Chondrocyte (in vitro differentiated cells): Measurements from ENCODE around the gene CABP2. TPM values are rescaled to one million over a fixed set of nuclear protein-coding genes. Genes with fewer than 3 reads are reported as not detected.
"Not testable (repeated sequence)": the region's sequence is repeated elsewhere in the genome, so short reads cannot be mapped to it uniquely, and the experiment has no call there.

Source experiments
- DNase-seq: peaks from one replicate; pipeline ENCODE4 v3.0.0; 2021; ENCODE audit warnings: mixed read lengths, low spot score
- H3K27ac Mint-ChIP-seq: one replicate; pipeline ENCODE4 v1.8.0; 2021; ENCODE audit warnings: mild to moderate bottlenecking, moderate library complexity, mixed read lengths; ENCODE audit not compliant: unreplicated experiment
- H3K27me3 Mint-ChIP-seq: 2 replicates; pipeline ENCODE4 v1.8.0; 2021; ENCODE audit warnings: low read depth, mixed read lengths
- H3K36me3 Mint-ChIP-seq: 2 replicates; pipeline ENCODE4 v1.8.0; 2021; ENCODE audit warnings: low read depth, mixed read lengths
- H3K4me1 Mint-ChIP-seq: 2 replicates; pipeline ENCODE4 v1.8.0; 2021; ENCODE audit warnings: low read depth, mild to moderate bottlenecking, mixed read lengths
- H3K4me3 Mint-ChIP-seq: one replicate; pipeline ENCODE4 v1.8.0; 2021; ENCODE audit warnings: mild to moderate bottlenecking, moderate library complexity, mixed read lengths; ENCODE audit not compliant: unreplicated experiment
- H3K9me3 Mint-ChIP-seq: 2 replicates; pipeline ENCODE4 v1.8.0; 2021; ENCODE audit warnings: low read depth, mixed read lengths
- CTCF ChIP-seq: fragments of 200-600 bp; sonication (generic); IDR thresholded peaks from 2 replicates; pipeline ENCODE4 v1.5.0; 2021; ENCODE audit warnings: antibody characterized with exemption, mild to moderate bottlenecking, moderate library complexity
- total RNA-seq: library from RNA; stranded (reverse); gene quantifications from 3 replicates; pipeline ENCODE4 v1.2.1, GENCODE V29; 2021

The CABP2 gene
- total RNA-seq, 1 donor from 2014 or later: not detected

- H3K36me3 Mint-ChIP-seq: peaks cover 9% of the 10 kb centered on the region
- no peaks in the 10 kb centered on the region for H3K9me3 Mint-ChIP-seq
- no peak overlapping the region for H3K4me3 Mint-ChIP-seq
- peaks cover 8% of the 10 kb centered on the region for H3K4me1 Mint-ChIP-seq
- TF ChIP-seq CTCF: no peak
- no peaks in the 10 kb centered on the region for H3K27me3 Mint-ChIP-seq
- H3K27ac Mint-ChIP-seq: no peak overlapping the region
- no peak for DNase-seq
These were observed 33.1 kb downstream of the CABP2 start for GRCh38 chr11:67489885-67490726.

GRCh38 chr11:67489203-67489884, 33.9 kb downstream of the CABP2 start:
- Mint-ChIP-seq H3K4me1 (peaks cover 15% of the 10 kb centered on the region), H3K36me3 (peaks cover 9% of the 10 kb centered on the region), H3K27me3 (no peaks in the 10 kb centered on the region), H3K4me3 (no peak overlapping the region), H3K27ac (no peak overlapping the region), H3K9me3 (no peaks in the 10 kb centered on the region)
- peak; percentile 94 for DNase-seq
- TF ChIP-seq CTCF: no peak

- Mint-ChIP-seq H3K27me3 (no peaks in the 10 kb centered on the region), H3K4me1 (peaks cover 37% of the 10 kb centered on the region), H3K9me3 (no peaks in the 10 kb centered on the region), H3K27ac (no peak overlapping the region), H3K36me3 (peaks cover 9% of the 10 kb centered on the region), H3K4me3 (no peak overlapping the region)
- TF ChIP-seq CTCF: no peak
- DNase-seq: no peak
These were observed 36.6 kb downstream of the CABP2 start for GRCh38 chr11:67486481-67487195.

GRCh38 chr11:67485873-67486361, 37.3 kb downstream of the CABP2 start:
- peaks cover 37% of the 10 kb centered on the region for H3K4me1 Mint-ChIP-seq
- not testable (repeated sequence) for H3K9me3 Mint-ChIP-seq, H3K27ac Mint-ChIP-seq, H3K36me3 Mint-ChIP-seq, H3K4me3 Mint-ChIP-seq, H3K27me3 Mint-ChIP-seq, DNase-seq

GRCh38 chr11:67484847-67485311, 38.4 kb downstream of the CABP2 start:
- H3K27ac Mint-ChIP-seq: peak overlapping the region; percentile 51
- no peaks in the 10 kb centered on the region for H3K27me3 Mint-ChIP-seq

More at GRCh38 chr11:67484847-67485311, 38.4 kb downstream of the CABP2 start:
- peaks cover 7% of the 10 kb centered on the region for H3K36me3 Mint-ChIP-seq
- TF ChIP-seq CTCF: no peak
- DNase-seq: no peak
- H3K9me3 Mint-ChIP-seq: no peaks in the 10 kb centered on the region
- no peak overlapping the region for H3K4me3 Mint-ChIP-seq
- peaks cover 37% of the 10 kb centered on the region for H3K4me1 Mint-ChIP-seq
